ENCODE results near the gene EHBP1L1. TPM values are rescaled to one million over a fixed set of nuclear protein-coding genes. Genes with fewer than 3 reads are reported as not detected.

EHBP1L1 gene
- total RNA-seq, 1 donor from 2014 or later: 49.5 TPM

DNA sequence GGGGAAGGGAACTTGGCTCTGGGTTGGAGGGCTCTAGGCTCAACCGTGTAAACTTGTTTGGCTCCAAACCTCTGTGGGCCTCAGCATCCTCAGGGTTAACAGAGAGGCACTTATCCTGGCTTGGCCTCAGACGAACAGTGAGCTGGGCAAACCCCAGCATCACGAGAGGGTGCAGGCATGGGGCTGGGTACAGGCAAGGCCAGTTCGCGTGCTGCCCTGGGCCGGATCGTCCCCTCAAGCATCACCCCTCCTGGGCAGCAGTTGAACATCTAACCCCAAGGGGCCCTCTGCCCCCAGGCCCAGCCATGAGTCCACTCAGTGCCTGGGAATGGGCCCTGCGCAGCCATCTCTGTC, 1.9 kb downstream of the EHBP1L1 start:
- no peak for DNase-seq

GRCh38 chr11:65578134-65578533, 2.3 kb downstream of the EHBP1L1 start:
- no peak for DNase-seq

GRCh38 chr11:65578667-65579066, 2.8 kb downstream of the EHBP1L1 start:
- no peak for DNase-seq

DNA sequence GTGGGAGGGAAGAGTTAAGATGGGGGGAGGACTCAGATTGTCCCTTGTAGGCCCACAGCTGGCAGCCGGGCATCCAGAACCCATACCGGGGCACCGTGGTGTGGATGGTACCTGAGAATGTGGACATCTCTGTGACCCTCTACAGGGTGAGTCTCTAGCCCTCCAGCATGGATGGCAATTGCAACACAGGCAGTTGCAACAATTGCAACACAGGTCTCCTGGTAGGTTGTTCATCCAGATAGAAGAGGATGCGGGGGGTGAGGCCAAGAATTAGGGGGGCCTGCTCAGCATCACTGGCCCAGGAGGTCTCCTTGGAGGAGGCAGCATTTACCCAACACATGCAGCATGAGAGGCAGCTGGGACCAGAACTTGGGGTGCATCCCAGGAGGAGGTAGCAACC, 3.4 kb downstream of the EHBP1L1 start:
- DNase-seq: no peak

DNA sequence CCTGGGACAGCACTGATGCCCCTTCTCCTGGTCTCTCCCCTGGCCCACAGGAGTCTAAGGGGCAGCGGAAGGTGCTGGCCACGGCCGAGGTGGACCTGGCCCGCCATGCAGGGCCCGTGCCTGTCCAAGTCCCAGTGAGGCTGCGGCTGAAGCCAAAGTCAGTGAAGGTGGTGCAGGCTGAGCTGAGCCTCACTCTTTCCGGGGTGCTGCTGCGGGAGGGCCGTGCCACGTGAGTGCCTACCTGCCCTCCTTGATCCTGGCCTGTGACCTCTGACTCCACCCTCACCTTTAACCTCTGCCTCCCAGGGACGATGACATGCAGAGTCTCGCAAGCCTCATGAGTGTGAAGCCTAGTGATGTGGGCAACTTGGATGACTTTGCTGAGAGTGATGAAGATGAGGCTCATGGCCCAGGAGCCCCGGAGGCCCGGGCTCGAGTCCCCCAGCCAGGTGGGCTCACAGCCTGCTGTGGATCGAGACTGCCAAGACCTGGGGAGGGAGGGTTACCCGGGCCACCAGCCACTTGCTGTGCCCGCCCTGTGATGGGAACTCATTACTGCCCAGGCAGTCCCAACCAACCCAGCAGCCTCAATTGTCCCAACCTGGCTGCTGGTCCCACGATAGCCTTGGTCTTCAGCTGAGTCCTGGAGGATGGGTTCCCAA, 4.3 kb downstream of the EHBP1L1 start:
- no peak for DNase-seq

- no peak for DNase-seq
Measured at GRCh38 chr11:65580756-65581155, 4.9 kb downstream of the EHBP1L1 start.

DNA sequence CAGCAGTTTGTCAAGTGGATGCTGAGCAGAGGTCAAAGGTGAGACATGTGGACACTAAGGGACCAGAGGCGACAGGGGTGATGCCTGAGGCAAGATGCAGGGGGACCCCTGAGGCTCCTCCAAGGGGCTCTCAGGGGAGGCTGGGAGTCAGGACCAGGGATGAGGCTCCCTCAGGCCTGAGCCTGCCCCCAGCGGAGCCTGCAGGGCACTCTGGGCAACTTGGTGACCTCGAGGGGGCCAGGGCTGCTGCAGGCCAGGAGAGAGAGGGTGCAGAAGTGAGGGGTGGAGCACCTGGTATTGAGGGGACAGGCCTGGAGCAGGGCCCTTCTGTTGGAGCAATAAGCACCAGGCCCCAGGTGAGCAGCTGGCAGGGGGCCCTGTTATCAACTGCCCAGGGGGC, 6.1 kb downstream of the EHBP1L1 start:
- no peak for DNase-seq

- no peak for DNase-seq
Measured at GRCh38 chr11:65583589-65583988, 7.7 kb downstream of the EHBP1L1 start.

DNA sequence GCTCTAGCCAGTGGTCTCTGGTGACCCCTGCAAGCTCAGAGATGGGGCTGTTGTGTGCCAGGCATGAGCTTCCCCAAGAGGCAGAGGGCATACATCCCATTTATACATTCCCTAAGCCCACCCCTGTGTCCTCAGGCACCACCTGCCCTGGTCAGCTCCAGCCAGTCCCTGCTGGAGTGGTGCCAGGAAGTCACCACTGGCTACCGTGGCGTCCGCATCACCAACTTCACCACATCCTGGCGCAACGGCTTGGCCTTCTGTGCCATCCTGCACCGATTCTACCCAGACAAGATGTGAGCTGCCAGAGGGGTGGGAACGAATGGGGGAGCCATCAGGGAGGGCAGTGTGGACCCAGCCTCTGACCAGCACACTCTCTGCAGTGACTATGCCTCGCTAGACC, 8.3 kb downstream of the EHBP1L1 start:
- DNase-seq: no peak

GRCh38 chr11:65584723-65585171, 8.9 kb downstream of the EHBP1L1 start:
- DNase-seq: no peak

GRCh38 chr11:65585396-65586246, 9.8 kb downstream of the EHBP1L1 start:
- DNase-seq: no peak

GRCh38 chr11:65586247-65586630, 10.4 kb downstream of the EHBP1L1 start:
- no peak for DNase-seq

DNA sequence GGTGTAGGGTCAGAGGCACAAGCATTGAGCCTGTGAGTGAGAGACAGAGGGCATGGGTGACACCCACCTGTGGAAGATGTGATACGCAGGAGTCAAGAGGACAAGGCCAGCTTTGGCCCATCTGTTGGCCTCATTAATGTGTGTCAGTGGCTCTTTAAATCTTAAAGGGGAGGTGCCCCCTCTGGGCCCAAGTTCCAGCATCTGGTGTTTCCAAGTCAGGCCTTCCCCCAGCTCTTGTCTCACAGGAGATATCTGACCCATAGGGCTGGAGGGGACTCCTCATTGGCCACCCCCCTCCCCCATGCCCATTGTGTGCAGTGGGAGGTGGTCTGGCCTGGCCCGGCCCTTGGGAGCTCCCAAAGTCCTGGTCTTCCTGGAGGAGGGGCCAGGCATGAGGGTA, 10.8 kb downstream of the EHBP1L1 start:
- no peak for DNase-seq

DNA sequence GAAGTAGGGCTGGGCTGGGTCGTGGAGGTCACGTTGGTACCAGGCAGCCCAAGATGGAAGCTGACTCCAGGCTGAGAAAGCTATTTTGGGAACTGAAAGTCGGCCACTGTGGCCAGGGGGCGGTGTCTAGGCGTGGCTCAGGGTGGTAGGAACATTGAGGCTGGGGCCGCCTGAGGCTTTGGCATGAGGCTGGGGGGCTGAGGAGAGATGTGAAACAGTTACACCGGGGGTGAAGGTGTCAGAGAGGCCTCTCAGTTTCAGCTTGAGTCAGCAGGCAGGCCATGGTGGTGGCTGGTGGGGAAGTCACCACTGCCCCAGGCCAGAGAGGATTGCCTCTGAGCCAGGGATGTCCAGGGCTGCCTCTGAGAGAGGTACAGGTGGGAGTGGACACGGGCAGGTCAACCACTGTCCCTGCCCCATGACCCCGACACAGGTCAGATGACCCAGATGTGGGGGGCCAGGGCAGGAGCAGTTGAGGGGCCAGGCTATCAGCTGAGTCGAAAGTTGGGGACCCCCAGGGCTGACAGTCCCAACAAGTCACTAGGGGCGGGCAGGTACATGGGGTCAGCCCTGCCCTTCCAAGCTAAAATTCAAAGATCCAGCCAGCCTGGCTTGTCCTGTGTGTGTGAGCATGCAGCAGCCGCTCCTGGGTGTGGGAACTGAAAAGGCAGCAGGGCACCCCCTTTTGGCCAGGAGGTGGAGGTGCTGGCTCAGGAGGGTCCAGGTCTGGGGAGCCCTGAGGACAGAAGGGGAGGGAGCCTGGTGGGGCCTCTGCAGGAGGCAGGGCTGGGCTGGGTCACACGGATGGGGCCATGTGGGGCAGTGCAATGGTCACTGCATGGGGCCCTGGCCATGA, 12.6 kb downstream of the EHBP1L1 start:
- DNase-seq: no peak

GRCh38 chr11:65589444-65590239, 13.8 kb downstream of the EHBP1L1 start:
- no peak for DNase-seq

DNA sequence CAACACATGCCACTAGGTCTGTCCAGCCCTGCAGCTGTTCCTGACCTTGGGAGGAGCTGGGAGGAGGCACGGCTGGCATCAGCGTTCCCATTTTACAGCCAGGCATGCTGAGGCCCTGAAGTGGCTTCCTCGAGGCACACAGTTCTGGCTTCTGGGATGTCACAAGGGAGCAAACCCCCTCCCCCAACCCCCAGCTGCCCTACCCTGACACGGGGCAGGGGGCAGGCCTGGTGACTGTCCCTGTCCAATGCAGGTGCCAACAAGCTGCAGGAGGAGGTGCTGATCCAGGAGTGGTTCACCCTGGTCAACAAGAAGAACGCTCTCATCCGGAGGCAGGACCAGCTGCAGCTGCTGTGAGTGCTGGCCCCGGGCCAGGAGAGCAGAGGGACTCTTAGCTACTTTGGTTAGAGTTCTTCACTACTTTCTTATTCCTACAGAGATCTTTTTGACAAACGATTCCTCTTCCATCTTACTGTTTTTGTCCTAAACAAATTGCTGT, 14.4 kb downstream of the EHBP1L1 start:
- DNase-seq: no peak

GRCh38 chr11:65591939-65592857, 16.3 kb downstream of the EHBP1L1 start:
- DNase-seq: no peak

DNA sequence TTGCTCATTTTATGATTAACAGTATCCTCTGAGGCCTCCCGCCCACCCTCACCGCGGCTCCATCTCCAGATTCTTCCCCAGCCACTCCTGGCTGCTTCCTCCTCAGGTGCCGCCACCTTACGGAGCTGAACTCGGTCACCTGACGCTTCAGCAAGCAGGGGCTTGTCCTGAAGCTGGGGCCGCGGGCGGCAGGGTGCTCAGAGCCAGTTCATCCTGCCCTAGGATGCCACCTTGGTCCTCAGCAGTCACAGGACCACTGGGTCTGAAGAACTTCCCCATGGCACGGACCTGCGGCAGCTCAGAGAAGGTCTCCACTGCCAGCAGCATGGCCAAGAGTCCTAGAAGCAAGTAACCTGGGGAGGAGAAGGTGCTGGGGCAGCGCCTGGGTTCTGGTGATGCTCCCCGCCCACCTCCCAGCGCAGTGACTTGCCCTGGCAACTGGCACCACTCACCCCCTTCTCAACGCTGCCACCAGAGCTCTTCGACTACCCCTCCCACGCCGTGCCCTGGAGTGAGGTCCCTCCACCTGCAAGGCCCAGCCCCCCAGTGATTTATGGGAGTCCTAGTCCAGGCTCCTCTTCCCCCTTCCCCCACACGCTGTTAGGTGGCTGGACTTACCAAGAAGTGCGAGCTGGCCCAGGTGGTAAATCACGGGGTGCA, 17.1 kb downstream of the EHBP1L1 start:
- DNase-seq: no peak

DNA sequence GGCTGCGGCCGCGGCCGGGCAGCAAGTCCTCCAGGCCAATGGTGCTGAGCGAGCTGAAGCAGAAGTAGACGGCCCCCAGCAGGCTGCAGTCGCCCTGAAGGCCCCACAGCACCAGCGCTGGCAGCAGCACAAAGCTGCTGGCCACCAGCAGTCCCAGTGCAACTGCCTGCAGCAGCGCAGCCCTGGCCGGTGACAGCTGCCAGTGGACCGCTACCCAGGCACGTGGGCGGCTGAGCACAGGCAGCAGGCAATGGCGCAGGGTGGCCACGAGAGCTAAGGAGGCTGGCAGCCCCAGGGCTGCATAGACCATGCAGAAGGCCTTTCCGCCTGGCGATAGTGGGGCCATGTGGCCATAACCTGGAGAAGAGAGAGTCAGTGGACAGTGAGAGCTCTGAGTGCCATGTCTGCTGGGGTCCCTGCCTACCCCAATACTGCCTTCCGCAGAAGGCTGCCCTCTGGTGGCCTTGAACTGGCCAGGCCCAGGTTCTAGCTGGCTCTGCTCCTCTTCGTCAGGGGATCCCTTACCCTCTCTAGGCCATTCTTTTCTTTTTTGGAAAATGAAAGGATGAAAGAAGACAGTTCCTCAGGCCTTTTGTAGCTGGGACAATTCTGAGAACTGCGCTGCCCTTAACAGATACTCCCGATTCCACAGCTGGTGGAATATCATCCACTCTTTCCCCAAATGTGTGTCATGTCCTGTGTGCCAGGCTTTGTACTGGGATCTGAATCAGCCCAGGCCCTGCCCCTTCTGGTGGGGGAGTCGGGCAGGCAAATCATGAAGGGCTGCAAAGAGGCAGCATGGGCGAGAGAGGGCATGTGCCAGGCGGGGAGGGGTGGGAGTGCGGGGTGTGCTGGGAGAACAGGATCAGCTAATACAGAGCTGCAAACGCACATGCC, 17.9 kb downstream of the EHBP1L1 start:
- DNase-seq: no peak
